ENCODE data around the gene PHPT1.

GRCh38 chr9:136803551-136804508 is 45.4 kb upstream of the PHPT1 start:
- TF ChIP-seq CTCF (IDR thresholded peaks at IDR 0.05; ENCODE audit: borderline replicate concordance, extremely low read depth, low read length, poor library complexity, severe bottlenecking) (no peak), EZH2 (IDR thresholded peaks at IDR 0.05; ENCODE audit: borderline replicate concordance, low read depth, low read length, severe bottlenecking) (no peak)
